OCI-LY7 (cell line): ENCODE results near the gene OTUD4. TPM values are rescaled to one million over a fixed set of nuclear protein-coding genes. Genes with fewer than 3 reads are reported as not detected.

Experiments used
- BruUV-seq: library from RNA; stranded (reverse); fragments of 400-500 nt; replicated peaks from 2 replicates; lab custom pipeline; 2021; lab: Mats Ljungman, UMichigan
- CTCF ChIA-PET: fragments of 300-600 bp; sonication (Branson Sonifier 250); formaldehyde crosslinking; loops from one replicate; lab custom pipeline; 2022; ENCODE audit warnings: antibody characterized with exemption; ENCODE audit not compliant: unreplicated experiment; lab: Charles Lee
- POLR2A ChIA-PET: fragments of 300-600 bp; sonication (Branson Sonifier 250); formaldehyde crosslinking; loops from one replicate; lab custom pipeline; 2022; ENCODE audit warnings: antibody characterized with exemption; lab: Charles Lee
- DNase-seq: peaks from one replicate; pipeline ENCODE4 v3.0.0-alpha.2; 2015; ENCODE audit warnings: low spot score
- H2AFZ ChIP-seq: fragments of 200-600 bp; sonication (generic), shearing (Covaris generic); 2 replicates; pipeline ENCODE4 v1.6.1; 2014; ENCODE audit warnings: mild to moderate bottlenecking, antibody characterized with exemption, low read length, moderate library complexity
- H3K27ac ChIP-seq: fragments of 200-600 bp; sonication (generic); 2 replicates; pipeline ENCODE4 v1.5.1; 2014; ENCODE audit warnings: mixed run types, low read depth, mild to moderate bottlenecking, moderate library complexity, low read length, inconsistent platforms; ENCODE audit not compliant: poor library complexity, severe bottlenecking
- H3K36me3 ChIP-seq: fragments of 200-600 bp; sonication (generic); 2 replicates; pipeline ENCODE4 v1.6.1; 2014; ENCODE audit warnings: mild to moderate bottlenecking, antibody characterized with exemption, low read length, moderate library complexity, mixed read lengths; ENCODE audit not compliant: insufficient read depth
- H3K4me1 ChIP-seq: fragments of 200-600 bp; sonication (generic); 2 replicates; pipeline ENCODE4 v1.5.1; 2014; ENCODE audit warnings: mild to moderate bottlenecking, low read length; ENCODE audit not compliant: insufficient read depth, poor library complexity, severe bottlenecking
- H3K4me2 ChIP-seq: fragments of 200-600 bp; sonication (generic); 2 replicates; pipeline ENCODE4 v1.6.1; 2014; ENCODE audit warnings: mild to moderate bottlenecking, low read length
- H3K4me3 ChIP-seq: fragments of 200-600 bp; sonication (generic); 2 replicates; pipeline ENCODE4 v1.5.1; 2014; ENCODE audit warnings: mild to moderate bottlenecking, low read depth, low read length; ENCODE audit not compliant: poor library complexity, severe bottlenecking
- H3K79me2 ChIP-seq: fragments of 200-600 bp; sonication (generic); 2 replicates; pipeline ENCODE4 v1.6.1; 2016; ENCODE audit warnings: low read depth, mild to moderate bottlenecking, low read length, moderate library complexity, mixed read lengths; ENCODE audit not compliant: insufficient read depth
- H3K9me2 ChIP-seq: fragments of 200-600 bp; sonication (generic); 2 replicates; pipeline ENCODE4 v1.6.1; 2016; ENCODE audit warnings: mild to moderate bottlenecking, low read length, mixed read lengths; ENCODE audit not compliant: insufficient read depth
- H3K9me3 ChIP-seq: fragments of 200-600 bp; sonication (generic); 2 replicates; pipeline ENCODE4 v1.6.1; 2014; ENCODE audit warnings: mild to moderate bottlenecking, mixed run types, low read length, mixed read lengths
- H4K20me1 ChIP-seq: fragments of 200-600 bp; sonication (generic); 2 replicates; pipeline ENCODE4 v1.6.1; 2014; ENCODE audit warnings: mild to moderate bottlenecking, antibody characterized with exemption, low read length, moderate library complexity, mixed read lengths; ENCODE audit not compliant: insufficient read depth
- CTCF ChIP-seq: fragments of 200-600 bp; sonication (generic); conservative IDR thresholded peaks from 2 replicates; pipeline ENCODE4 v1.5.1; 2014; ENCODE audit warnings: mild to moderate bottlenecking, antibody characterized with exemption, low read length, moderate library complexity, mixed read lengths
- EZH2phosphoT487 ChIP-seq: fragments of 200-600 bp; sonication (generic); IDR thresholded peaks from 2 replicates; pipeline ENCODE4 v1.6.1; 2018; ENCODE audit warnings: low read depth, borderline replicate concordance, mild to moderate bottlenecking, mixed run types, antibody characterized with exemption, low read length, moderate library complexity, mixed read lengths
- intact Hi-C: fragments of 100-400 bp; cut with micrococcal nuclease; formaldehyde crosslinking; loops from one replicate; pipeline ENCODE4 v1.10.0; 2022; ENCODE audit not compliant: unreplicated experiment
- total RNA-seq, 2 experiments: library from RNA; depleted of rRNA in 1 of 2; stranded (reverse); fragments of >200 nt in 1 of 2; shearing (Covaris generic) in 1 of 2; gene quantifications; 2 replicates each; pipeline ENCODE4 v1.2.3, GENCODE V29; 2014 to 2022

The OTUD4 gene
- total RNA-seq, 2 experiments from 2014 or later = 23.4 to 54.9 TPM

DNA sequence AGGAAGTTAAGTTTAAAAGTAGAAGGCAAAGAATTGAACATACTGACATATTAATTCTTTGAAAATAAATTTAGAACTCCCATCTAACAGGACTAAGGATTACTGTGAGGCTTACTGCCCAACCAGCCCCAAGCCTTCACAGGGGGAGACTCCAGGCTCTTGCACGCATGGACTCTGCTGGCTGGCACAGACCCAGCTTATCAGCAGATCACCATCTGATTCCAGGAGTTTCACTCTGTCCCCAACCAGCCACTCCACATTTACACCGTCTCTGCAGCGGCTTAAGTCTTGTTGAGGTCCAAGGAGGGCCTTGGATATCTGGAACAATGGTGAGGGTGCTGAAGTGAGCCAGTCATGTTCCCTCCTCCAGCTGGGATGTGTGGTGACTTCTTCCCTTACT, 16.4 kb upstream of the OTUD4 start:
- Histone ChIP-seq H3K4me3 (no peak overlapping the region), H3K9me2 (no peaks in the 10 kb centered on the region), H3K79me2 (no peaks in the 10 kb centered on the region), H3K9me3 (no peaks in the 10 kb centered on the region), H2AFZ (no peak overlapping the region), H3K4me1 (peaks cover 11% of the 10 kb centered on the region), H4K20me1 (no peaks in the 10 kb centered on the region), H3K4me2 (no peak overlapping the region), H3K27ac (no peak overlapping the region), H3K36me3 (no peaks in the 10 kb centered on the region)
- no TSS peak for BruUV-seq
- ChIA-PET POLR2A (interaction anchor here (0.6 to 2.1 kb wide), 2 partner anchors 20 to 220 kb away, joined by 3 to 9 read pairs; no protein-coding TSS in a partner anchor), CTCF (no interaction called here)
- TF ChIP-seq CTCF (no peak), EZH2phosphoT487 (no peak)
- no peak for DNase-seq
- intact Hi-C loops = no loop called here

GRCh38 chr4:145195167-145195952, 15.0 kb upstream of the OTUD4 start:
- no peak overlapping the region for H2AFZ ChIP-seq
- no peaks in the 10 kb centered on the region for H3K9me3 ChIP-seq
- POLR2A ChIA-PET = interaction anchor here (0.7 to 1.0 kb wide), 2 partner anchors 13 to 159 kb away, joined by 3 to 5 read pairs; no protein-coding TSS in a partner anchor
- peak overlapping the region; percentile 31 for H3K4me2 ChIP-seq
- H4K20me1 ChIP-seq = no peaks in the 10 kb centered on the region
- intact Hi-C loops = no loop called here
- H3K36me3 ChIP-seq = no peaks in the 10 kb centered on the region
- H3K27ac ChIP-seq = no peak overlapping the region
- no peaks in the 10 kb centered on the region for H3K79me2 ChIP-seq
- CTCF ChIA-PET = no interaction called here
- H3K4me1 ChIP-seq = peaks cover 11% of the 10 kb centered on the region
- DNase-seq = peak; percentile 69
- TF ChIP-seq CTCF (no peak), EZH2phosphoT487 (no peak)
- BruUV-seq = no TSS peak
- H3K9me2 ChIP-seq = no peaks in the 10 kb centered on the region
- no peak overlapping the region for H3K4me3 ChIP-seq

DNA sequence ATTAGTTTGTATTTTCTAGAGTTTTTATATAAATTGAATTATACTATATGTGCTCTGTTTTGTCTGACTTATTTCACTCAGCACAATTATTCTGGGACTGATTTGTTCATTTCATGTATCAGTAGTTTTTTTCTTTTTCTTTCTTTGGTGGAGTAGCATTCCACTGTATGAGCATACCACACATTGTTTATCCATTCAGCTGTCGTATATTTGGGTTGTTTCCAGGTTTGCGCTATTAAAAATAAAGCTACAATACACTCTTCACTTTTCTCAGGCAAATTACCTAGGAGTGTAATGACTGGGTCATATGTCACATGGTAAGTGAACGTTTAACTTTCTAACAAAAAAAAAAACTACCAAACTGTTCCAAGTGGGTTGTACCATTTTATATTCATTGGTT, 9.6 kb upstream of the OTUD4 start:
- no peak overlapping the region for H3K27ac ChIP-seq
- H3K4me2 ChIP-seq = no peak overlapping the region
- no peaks in the 10 kb centered on the region; the same call in 1 of the 2 replicates for H3K9me3 ChIP-seq
- peaks cover 20% of the 10 kb centered on the region for H3K4me1 ChIP-seq
- H2AFZ ChIP-seq = no peak overlapping the region
- H3K4me3 ChIP-seq = no peak overlapping the region
- BruUV-seq = no TSS peak
- intact Hi-C loops = no loop called here
- DNase-seq = no peak
- no peaks in the 10 kb centered on the region for H4K20me1 ChIP-seq
- CTCF ChIA-PET = no interaction called here
- H3K36me3 ChIP-seq = no peaks in the 10 kb centered on the region
- H3K9me2 ChIP-seq = no peaks in the 10 kb centered on the region
- POLR2A ChIA-PET = interaction anchor here (0.9 kb wide), 1 partner anchor 9 kb away, joined by 3 read pairs; the partner anchor contains the start of gene OTUD4
- H3K79me2 ChIP-seq = no peaks in the 10 kb centered on the region
- TF ChIP-seq CTCF (no peak), EZH2phosphoT487 (no peak)
